Measurements from ENCODE around the gene NDUFS4. TPM values are rescaled to one million over a fixed set of nuclear protein-coding genes. Genes with fewer than 3 reads are reported as not detected.

The NDUFS4 gene
- total RNA-seq, 1 experiment from 2014 or later, result 112 TPM

DNA sequence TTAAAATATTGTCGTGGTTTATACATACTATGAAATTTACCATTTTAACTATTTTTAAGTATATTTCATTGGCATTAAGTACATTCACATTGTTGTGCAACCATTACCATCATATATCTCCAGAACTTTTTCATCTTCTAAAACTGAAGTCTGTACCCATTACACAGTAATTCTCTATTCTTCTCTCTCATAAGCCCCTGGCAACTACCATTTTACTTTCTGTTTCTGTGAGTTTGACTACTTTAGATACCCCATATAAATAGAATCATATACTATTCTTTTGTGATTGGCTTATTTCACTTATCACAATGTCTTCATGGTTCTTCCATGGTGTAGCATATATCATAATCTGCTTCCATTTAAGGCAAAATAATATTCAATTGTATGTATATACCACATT is 30.3 kb downstream of the NDUFS4 start:
- no TSS peak for BruUV-seq (replicated peaks)

DNA sequence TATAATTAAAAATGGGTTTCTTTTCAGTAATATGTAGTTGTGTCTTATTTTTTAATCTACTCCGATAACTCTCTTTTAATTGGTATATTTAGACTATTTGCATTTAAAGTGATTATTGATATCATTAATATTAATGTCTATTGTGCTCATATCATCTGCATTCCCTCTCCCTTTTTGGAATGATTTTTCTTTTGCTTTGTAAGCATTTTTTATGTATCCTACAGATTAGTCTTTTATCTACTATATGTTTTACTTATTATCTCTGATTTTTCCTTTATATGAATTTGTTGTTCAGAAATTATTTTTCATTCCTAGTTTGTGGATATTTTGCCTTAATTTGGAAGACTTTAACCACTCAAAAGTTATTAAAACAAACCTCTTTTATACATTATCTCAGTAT is 34.0 kb downstream of the NDUFS4 start:
- BruUV-seq (replicated peaks), result no TSS peak
- ChIA-PET POLR2A (ENCODE audit: low non-redundant PET) (no interaction called here), CTCF (no interaction called here)
- H3K9me3 ChIP-seq (ENCODE audit: low read depth, low read length, poor library complexity, severe bottlenecking), result peaks cover 5% of the 10 kb centered on the region
- no peak overlapping the region for H3K4me3 ChIP-seq (ENCODE audit: low read depth, low read length, poor library complexity, severe bottlenecking)
- no peak for TF ChIP-seq EZH2 (IDR thresholded peaks at IDR 0.05; ENCODE audit: borderline replicate concordance, low read depth, low read length, poor library complexity, severe bottlenecking)
- TF ChIP-seq, protein P1, sequence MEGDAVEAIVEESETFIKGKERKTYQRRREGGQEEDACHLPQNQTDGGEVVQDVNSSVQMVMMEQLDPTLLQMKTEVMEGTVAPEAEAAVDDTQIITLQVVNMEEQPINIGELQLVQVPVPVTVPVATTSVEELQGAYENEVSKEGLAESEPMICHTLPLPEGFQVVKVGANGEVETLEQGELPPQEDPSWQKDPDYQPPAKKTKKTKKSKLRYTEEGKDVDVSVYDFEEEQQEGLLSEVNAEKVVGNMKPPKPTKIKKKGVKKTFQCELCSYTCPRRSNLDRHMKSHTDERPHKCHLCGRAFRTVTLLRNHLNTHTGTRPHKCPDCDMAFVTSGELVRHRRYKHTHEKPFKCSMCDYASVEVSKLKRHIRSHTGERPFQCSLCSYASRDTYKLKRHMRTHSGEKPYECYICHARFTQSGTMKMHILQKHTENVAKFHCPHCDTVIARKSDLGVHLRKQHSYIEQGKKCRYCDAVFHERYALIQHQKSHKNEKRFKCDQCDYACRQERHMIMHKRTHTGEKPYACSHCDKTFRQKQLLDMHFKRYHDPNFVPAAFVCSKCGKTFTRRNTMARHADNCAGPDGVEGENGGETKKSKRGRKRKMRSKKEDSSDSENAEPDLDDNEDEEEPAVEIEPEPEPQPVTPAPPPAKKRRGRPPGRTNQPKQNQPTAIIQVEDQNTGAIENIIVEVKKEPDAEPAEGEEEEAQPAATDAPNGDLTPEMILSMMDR (conservative IDR thresholded peaks at IDR 0.05; ENCODE audit: low read depth, low read length), result no peak
- H3K36me3 ChIP-seq (ENCODE audit: insufficient read depth, low read length, poor library complexity, severe bottlenecking), result no peaks in the 10 kb centered on the region
- intact Hi-C loops (cut with micrococcal nuclease; ENCODE audit: unreplicated experiment), result no loop called here
- H3K27me3 ChIP-seq (replicated peaks; ENCODE audit: insufficient read depth, low read depth, low read length, poor library complexity), result no peaks in the 10 kb centered on the region
- no peak for DNase-seq (ENCODE audit: low spot score)
- no peak overlapping the region for H3K27ac ChIP-seq (ENCODE audit: low read depth, low read length, poor library complexity, severe bottlenecking)
- no peaks in the 10 kb centered on the region for H3K4me1 ChIP-seq (ENCODE audit: insufficient read depth, low read length, poor library complexity, severe bottlenecking)

More for the DNA sequence above, 30.3 kb downstream of the NDUFS4 start:
- DNase-seq (ENCODE audit: low spot score), result no peak
- Histone ChIP-seq H3K27ac (ENCODE audit: low read depth, low read length, poor library complexity, severe bottlenecking) (no peak overlapping the region), H3K27me3 (replicated peaks; ENCODE audit: insufficient read depth, low read depth, low read length, poor library complexity) (no peaks in the 10 kb centered on the region), H3K4me1 (ENCODE audit: insufficient read depth, low read length, poor library complexity, severe bottlenecking) (no peaks in the 10 kb centered on the region), H3K9me3 (ENCODE audit: low read depth, low read length, poor library complexity, severe bottlenecking) (no peaks in the 10 kb centered on the region), H3K36me3 (ENCODE audit: insufficient read depth, low read length, poor library complexity, severe bottlenecking) (no peaks in the 10 kb centered on the region), H3K4me3 (ENCODE audit: low read depth, low read length, poor library complexity, severe bottlenecking) (no peak overlapping the region)
- POLR2A ChIA-PET (ENCODE audit: low non-redundant PET), result no interaction called here
- CTCF ChIA-PET, result no interaction called here
- intact Hi-C loops (cut with micrococcal nuclease; ENCODE audit: unreplicated experiment), result no loop called here
- TF ChIP-seq EZH2 (IDR thresholded peaks at IDR 0.05; ENCODE audit: borderline replicate concordance, low read depth, low read length, poor library complexity, severe bottlenecking), result no peak
- TF ChIP-seq, protein P1 (conservative IDR thresholded peaks at IDR 0.05; ENCODE audit: low read depth, low read length), result no peak

DNA sequence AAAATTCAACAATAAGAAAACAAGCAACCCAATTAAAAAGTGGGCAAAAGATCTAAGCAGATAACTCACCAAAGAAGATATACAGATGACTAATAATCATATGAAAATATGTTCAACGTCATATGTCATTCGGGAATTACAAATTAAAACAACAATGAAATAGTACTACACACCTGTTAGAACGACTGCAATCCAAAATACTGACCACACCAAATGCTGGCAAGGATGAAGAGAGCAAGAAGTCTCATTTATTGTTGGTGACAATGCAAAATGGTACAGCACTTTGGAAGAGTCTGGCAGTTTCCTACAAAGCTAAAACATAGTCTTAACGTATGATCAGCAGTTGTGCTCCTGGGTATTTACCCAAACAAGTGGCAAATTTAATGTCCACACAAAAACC is 37.5 kb downstream of the NDUFS4 start:
- Histone ChIP-seq H3K4me3 (ENCODE audit: low read depth, low read length, poor library complexity, severe bottlenecking) (no peak overlapping the region), H3K36me3 (ENCODE audit: insufficient read depth, low read length, poor library complexity, severe bottlenecking) (no peaks in the 10 kb centered on the region), H3K4me1 (ENCODE audit: insufficient read depth, low read length, poor library complexity, severe bottlenecking) (peaks cover 4% of the 10 kb centered on the region), H3K27ac (ENCODE audit: low read depth, low read length, poor library complexity, severe bottlenecking) (no peak overlapping the region), H3K9me3 (ENCODE audit: low read depth, low read length, poor library complexity, severe bottlenecking) (peaks cover 5% of the 10 kb centered on the region), H3K27me3 (replicated peaks; ENCODE audit: insufficient read depth, low read depth, low read length, poor library complexity) (no peaks in the 10 kb centered on the region)
- POLR2A ChIA-PET (ENCODE audit: low non-redundant PET), result no interaction called here
- TF ChIP-seq, protein P1 (conservative IDR thresholded peaks at IDR 0.05; ENCODE audit: low read depth, low read length), result no peak
- TF ChIP-seq EZH2 (IDR thresholded peaks at IDR 0.05; ENCODE audit: borderline replicate concordance, low read depth, low read length, poor library complexity, severe bottlenecking), result no peak
- CTCF ChIA-PET, result no interaction called here
- no peak for DNase-seq (ENCODE audit: low spot score)
- no TSS peak for BruUV-seq (replicated peaks)
- intact Hi-C loops (cut with micrococcal nuclease; ENCODE audit: unreplicated experiment), result no loop called here

Measured in A673 (cell line).